Measurements from ENCODE around the gene NCAM2.
"Not testable (repeated sequence)": the region's sequence is repeated elsewhere in the genome, so short reads cannot be mapped to it uniquely, and the experiment has no call there.

Gene NCAM2

GRCh38 chr21:21345296-21345695 lies 347.1 kb downstream of the NCAM2 start:
- no peak for DNase-seq

GRCh38 chr21:21345872-21346271 lies 347.7 kb downstream of the NCAM2 start:
- DNase-seq: no peak

GRCh38 chr21:21366277-21366676 lies 368.1 kb downstream of the NCAM2 start:
- no peak for DNase-seq

- no peak for DNase-seq
Observed at GRCh38 chr21:21367583-21367982, 369.4 kb downstream of the NCAM2 start.

GRCh38 chr21:21373969-21374368 lies 375.8 kb downstream of the NCAM2 start:
- no peak for DNase-seq

- DNase-seq: no peak
Observed at GRCh38 chr21:21383126-21383525, 384.9 kb downstream of the NCAM2 start.

GRCh38 chr21:21384977-21385376 lies 386.8 kb downstream of the NCAM2 start:
- DNase-seq: no peak

- no peak for DNase-seq
Observed at GRCh38 chr21:21385404-21385803, 387.2 kb downstream of the NCAM2 start.

- DNase-seq: no peak
Observed at GRCh38 chr21:21387916-21388315, 389.7 kb downstream of the NCAM2 start.

GRCh38 chr21:21394064-21394463 lies 395.9 kb downstream of the NCAM2 start:
- DNase-seq: no peak

- DNase-seq: no peak
Observed at GRCh38 chr21:21396424-21396823, 398.2 kb downstream of the NCAM2 start.

- DNase-seq: no peak
Observed at GRCh38 chr21:21397464-21397863, 399.3 kb downstream of the NCAM2 start.

GRCh38 chr21:21401444-21401843 lies 403.2 kb downstream of the NCAM2 start:
- no peak for DNase-seq

GRCh38 chr21:21402187-21402586 lies 404.0 kb downstream of the NCAM2 start:
- DNase-seq: not testable (repeated sequence)

- not testable (repeated sequence) for DNase-seq
Observed at GRCh38 chr21:21404261-21404660, 406.1 kb downstream of the NCAM2 start.

- no peak for DNase-seq
Observed at GRCh38 chr21:21406921-21407320, 408.7 kb downstream of the NCAM2 start.

GRCh38 chr21:21412096-21412495 lies 413.9 kb downstream of the NCAM2 start:
- DNase-seq: no peak

GRCh38 chr21:21415741-21416140 lies 417.5 kb downstream of the NCAM2 start:
- DNase-seq: no peak

- DNase-seq: no peak
Observed at GRCh38 chr21:21434944-21435343, 436.7 kb downstream of the NCAM2 start.

- no peak for DNase-seq
Observed at GRCh38 chr21:21436012-21436534, 437.9 kb downstream of the NCAM2 start.

- no peak for DNase-seq
Observed at GRCh38 chr21:21439761-21440160, 441.6 kb downstream of the NCAM2 start.

- DNase-seq: no peak
Observed at GRCh38 chr21:21457077-21457476, 458.9 kb downstream of the NCAM2 start.

- DNase-seq: no peak
Observed at GRCh38 chr21:21458124-21458631, 460.0 kb downstream of the NCAM2 start.

GRCh38 chr21:21460979-21461378 lies 462.8 kb downstream of the NCAM2 start:
- no peak for DNase-seq

GRCh38 chr21:21463456-21463855 lies 465.2 kb downstream of the NCAM2 start:
- no peak for DNase-seq

Measured in T-helper 9 cell (primary cell).